GM15510 (cell line): Measurements from ENCODE around the gene EPN3.

ENCODE experiments used
- POLR2A ChIP-seq: IDR thresholded peaks from 3 replicates; pipeline ENCODE4 v1.6.1; 2011; ENCODE audit warnings: borderline replicate concordance; ENCODE audit not compliant: insufficient read length; ENCODE audit errors: extremely low read depth

The EPN3 gene

DNA sequence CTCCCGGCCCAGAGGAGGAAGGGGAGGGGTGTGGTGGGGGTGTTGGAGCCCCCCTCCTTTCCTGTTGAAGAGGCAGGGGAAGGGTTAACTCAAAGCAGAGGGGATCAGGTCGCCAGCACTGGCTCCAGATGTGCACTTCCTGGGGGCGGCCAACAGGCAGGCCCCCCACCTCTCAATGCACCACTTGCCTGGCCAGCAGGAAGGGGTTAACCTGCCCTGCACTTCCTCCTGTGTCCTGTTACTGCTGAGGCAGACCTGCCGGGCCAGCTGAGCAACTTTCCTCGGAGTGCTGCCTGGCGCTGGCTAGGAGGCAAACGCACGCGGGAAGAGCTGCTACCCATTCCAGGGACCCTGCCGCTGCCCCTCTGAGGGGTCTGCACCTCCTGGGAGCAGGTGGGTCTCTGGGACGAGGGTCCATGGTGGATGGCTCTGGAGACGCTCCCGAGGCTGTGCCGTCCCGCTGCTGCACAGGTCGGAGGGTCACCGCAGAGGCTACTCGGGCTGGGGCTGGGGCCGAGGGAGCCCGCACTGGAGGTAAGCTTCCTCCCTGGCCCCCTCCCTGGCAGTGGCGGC lies at the start of gene EPN3:
TSS of gene EPN3 (plus strand) at position 284 of the 573 bp plus-strand sequence. CDS start 3,822 bp downstream, outside the sequence.
- no peak for TF ChIP-seq POLR2A

GRCh38 chr17:50483266-50483665 lies 49.3 kb upstream of the EPN3 start:
- TF ChIP-seq POLR2A: no peak

DNA sequence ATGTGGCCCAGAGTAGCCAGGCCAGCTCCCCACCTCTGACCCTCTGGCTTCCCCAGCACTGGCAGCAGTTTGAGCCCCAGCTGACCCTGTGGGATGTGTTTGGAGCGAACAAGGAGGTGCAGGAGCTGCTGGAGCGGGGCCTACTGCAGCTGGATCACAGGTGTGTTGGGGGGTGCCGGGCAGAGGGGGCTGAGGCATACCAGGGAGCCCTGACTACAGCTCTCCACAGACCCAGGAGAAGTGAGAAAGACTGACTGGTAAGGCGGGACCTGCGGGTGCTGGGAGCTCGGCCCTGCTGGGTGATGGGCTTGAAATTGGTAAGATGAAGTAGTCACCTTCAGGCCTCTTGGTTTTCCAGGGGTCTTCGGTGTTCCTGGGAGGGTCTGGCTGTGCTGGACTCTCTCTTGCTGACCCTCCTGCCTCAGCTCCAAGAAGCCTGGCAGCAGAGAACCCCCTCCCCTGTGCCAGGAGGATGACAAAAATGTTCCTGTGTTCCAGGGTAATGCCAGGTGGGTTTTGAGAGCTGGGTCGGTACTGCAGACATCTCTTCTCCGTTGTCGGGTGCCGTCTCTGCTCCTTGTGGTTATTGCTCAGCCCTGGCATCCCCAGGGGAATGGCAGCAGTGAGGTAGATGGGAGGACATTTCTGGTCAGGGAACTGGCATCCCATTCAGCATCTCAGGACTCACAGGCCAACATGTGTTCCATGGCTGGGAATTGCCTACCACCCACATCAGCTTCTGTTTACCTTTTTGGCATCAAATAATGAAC lies 48.0 kb upstream of the EPN3 start:
- no peak for TF ChIP-seq POLR2A

GRCh38 chr17:50487213-50488096 lies 45.1 kb upstream of the EPN3 start:
- TF ChIP-seq POLR2A: no peak

DNA sequence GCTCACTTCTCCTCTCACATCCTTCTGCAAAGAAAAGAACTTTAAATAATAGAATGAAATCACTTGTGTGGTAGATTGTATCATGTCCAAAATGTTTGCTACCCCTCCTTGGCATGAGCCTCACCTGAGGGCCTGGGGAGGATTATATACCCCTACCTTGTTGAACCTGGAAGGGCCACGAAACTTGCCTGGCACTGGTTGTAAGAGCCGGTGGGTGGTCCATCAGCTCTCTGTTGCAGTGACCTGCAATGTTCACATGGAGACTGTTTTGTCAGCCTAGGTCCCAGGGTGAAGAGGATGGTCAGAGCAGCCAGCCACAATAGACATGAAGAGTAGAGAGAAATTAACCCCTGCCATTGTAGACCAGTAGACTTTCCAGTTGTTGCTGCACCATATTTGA lies 43.7 kb upstream of the EPN3 start:
- TF ChIP-seq POLR2A: no peak

GRCh38 chr17:50491505-50491904 lies 41.0 kb upstream of the EPN3 start:
- no peak for TF ChIP-seq POLR2A

GRCh38 chr17:50492214-50492613 lies 40.3 kb upstream of the EPN3 start:
- TF ChIP-seq POLR2A: no peak

DNA sequence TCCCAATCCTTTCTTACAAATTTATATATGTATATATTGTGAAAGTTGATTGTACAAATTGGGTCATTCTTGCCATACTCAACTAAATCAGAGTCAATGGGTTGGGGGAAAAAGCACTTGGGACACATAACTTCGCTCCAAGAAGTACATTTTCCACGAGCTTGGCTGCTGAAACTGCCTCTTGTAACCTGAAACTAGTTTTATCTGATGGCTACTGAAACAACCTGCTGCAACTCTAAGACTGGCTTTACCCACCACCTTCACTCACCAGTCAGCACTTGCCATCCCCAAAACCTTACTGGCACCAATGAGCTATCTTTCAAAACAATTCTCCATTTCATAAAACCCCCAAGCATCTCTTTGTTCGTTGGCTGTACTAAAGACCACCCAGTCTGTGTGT lies 38.8 kb upstream of the EPN3 start:
- TF ChIP-seq POLR2A: no peak

DNA sequence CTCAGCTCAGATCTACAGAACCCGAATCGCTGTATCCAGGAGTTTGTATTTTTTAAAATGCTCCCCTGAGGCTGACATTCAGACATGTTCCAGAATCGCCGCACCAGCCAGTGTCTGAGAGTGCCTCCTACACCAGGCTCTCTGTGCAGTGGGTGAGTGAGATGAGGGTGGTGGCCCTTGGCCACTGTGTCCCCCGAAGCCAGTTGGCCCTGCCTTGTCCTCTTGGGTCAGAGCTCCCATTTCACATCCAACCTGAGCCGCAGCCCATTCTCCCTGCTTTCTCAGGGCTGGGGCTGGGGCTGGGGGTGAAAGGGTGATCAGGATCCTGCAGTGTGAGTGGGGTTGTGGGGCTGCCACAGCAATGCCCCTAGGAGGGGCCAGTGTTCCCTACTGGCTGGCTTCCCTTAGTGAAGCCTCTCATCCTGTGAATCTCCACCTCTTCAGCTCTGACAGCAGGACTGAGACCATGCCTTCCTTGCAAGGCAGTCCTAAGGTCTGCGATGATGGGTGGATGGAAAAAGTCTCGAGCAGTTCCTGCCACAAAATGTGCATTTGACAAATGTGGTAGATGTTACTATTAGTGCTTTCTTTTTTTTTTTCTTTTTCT lies 37.2 kb upstream of the EPN3 start:
- no peak for TF ChIP-seq POLR2A

DNA sequence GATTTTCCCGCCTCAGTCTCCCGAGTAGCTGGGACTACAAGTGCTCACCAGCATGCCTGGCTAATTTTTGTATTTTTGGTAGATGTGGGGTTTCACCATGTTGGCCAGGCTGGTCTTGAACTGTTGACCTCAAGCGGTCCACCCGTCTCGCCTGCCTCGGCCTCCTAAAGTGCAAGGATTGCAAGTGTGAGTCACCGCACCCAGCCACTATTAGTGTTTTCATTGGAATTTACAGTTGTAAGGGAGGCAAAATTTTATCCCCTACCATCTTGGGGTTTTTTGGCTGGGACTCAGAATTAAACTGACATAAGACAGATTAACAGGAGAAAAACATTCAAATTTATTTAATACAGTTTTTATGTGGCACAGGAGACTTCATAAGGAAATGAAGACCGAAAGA lies 36.6 kb upstream of the EPN3 start:
- TF ChIP-seq POLR2A: no peak

DNA sequence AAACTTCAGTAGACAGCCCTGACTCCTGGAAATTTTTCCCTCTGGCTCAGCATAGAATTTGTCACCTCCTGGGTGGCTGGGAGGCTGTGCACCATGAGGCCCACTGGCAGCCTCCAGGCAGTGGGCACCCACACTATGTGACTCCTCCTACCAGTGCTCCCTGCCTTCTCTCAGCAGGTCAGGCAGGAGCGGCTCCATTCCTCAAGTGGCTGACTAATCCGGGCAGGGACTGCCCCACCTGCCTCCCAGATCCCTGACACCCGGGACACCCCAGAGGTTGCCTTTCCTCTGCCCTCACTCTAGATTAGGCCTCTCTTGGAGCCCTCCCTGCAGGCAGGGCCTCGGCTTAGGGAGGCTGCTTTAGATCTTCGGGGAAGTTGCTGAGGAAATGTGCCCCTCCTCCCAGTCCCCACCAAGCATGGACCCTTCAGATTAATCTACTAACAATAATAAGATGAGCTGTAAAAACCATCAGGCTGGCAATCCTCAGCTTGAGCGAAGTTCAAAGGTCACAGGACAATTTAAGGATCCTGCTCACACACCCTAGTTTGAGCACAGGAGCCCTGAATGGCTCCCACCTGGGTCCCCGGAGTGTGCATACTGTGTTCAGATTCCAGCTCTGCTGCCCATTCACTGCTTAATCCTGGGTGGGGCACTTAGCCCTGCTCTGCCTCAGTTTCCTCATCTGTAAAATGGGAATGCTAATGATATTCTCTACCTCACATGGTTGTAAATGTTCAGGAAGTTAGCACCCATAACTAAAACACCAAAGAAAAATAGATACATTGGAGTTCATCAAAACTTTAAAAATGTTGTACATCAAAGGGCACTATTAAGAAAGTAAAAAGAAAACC lies 34.3 kb upstream of the EPN3 start:
- TF ChIP-seq POLR2A: no peak

DNA sequence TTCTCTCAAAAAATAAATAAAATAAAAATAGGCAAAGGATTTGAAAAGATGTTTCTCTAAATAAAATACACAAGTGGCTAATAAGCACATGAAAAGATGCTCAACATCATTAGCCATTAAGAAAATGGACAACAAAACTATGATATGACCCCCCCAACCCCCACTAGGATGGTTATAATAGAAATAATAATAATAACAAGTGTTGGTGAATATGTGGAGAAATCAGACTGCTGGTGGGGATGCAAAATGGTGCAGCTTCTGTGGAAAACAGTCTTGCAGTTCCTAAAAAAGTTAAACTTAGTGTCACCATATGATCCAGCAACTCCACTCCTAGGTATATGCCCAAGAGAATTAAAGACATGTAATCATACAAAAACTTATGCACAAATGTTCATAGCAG lies 33.3 kb upstream of the EPN3 start:
- TF ChIP-seq POLR2A: no peak

- no peak for TF ChIP-seq POLR2A
Measured at GRCh38 chr17:50499721-50500120, 32.8 kb upstream of the EPN3 start.

DNA sequence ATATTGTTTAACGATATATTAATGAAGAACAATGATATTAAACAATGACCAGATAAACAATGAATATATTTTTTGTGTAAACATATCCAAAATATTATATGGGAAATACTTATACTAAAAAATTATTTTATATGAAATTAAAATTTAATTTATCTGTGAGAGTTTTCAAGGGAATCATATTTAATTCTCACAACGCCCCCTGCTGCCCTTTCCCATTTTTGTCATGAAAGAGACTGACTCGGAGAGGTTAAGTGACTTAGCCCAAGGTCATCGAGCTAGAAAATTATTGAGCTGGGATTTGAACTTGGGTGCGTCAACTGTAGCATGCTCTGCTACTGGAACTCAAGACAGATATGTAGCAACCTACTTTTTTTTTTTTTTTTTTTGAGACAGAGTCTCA lies 31.5 kb upstream of the EPN3 start:
- no peak for TF ChIP-seq POLR2A

DNA sequence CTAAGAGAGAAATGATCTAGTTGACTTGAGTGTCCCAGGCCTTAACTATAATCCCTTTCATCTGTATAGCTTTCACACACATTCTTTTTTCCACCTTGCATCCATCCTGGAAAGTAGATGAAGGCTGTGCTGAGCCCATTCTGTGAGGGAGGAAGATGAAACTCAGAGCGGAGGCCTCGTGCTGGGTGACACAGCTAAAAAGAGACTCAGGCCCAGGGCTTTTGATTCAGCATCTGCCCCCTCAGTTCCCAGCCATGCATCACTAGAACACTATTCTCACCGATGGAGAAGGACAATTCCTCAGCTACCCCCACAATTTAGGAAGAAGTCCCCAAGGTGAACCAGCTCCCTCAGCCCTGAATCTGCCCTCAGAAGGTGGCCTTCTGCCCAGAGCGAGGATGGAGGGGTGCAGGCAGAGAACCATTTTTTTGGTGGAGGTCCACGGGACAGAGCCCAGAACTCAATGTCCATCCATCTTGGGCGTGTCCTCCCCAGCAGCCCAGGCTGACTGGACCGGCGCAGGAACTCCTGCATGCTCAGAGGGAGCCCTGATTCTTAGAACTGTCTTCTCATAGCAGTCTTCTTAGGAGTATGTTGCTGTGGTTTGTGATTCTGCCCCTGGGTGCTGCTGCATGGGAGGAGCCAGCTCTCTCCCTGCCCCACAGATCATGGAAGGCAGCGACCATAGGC lies 30.1 kb upstream of the EPN3 start:
- no peak for TF ChIP-seq POLR2A
